NCI-H128 (cell line): ENCODE data around the gene TTC33.

ENCODE experiments used
- DNase-seq: peaks from one replicate; lab custom pipeline; 2025; ENCODE audit not compliant: unreplicated experiment; lab: John Stamatoyannopoulos, UW

Gene TTC33

GRCh38 chr5:40490464-40491111 lies 265.2 kb downstream of the TTC33 start:
- DNase-seq, result no peak

GRCh38 chr5:40489421-40489820 lies 266.3 kb downstream of the TTC33 start:
- DNase-seq, result no peak

GRCh38 chr5:40486437-40487275 lies 269.1 kb downstream of the TTC33 start:
- no peak for DNase-seq

GRCh38 chr5:40485021-40485998 lies 270.5 kb downstream of the TTC33 start:
- DNase-seq, result no peak

GRCh38 chr5:40484495-40484894 lies 271.3 kb downstream of the TTC33 start:
- DNase-seq, result no peak

GRCh38 chr5:40483316-40483715 lies 272.4 kb downstream of the TTC33 start:
- no peak for DNase-seq

GRCh38 chr5:40481241-40481640 lies 274.5 kb downstream of the TTC33 start:
- DNase-seq, result no peak

GRCh38 chr5:40480392-40480791 lies 275.4 kb downstream of the TTC33 start:
- DNase-seq, result no peak

GRCh38 chr5:40479939-40480338 lies 275.8 kb downstream of the TTC33 start:
- DNase-seq, result no peak

- no peak for DNase-seq
These were observed 277.0 kb downstream of the TTC33 start for GRCh38 chr5:40478766-40479165.

- no peak for DNase-seq
These were observed 277.8 kb downstream of the TTC33 start for GRCh38 chr5:40477856-40478546.

- DNase-seq, result no peak
These were observed 280.2 kb downstream of the TTC33 start for GRCh38 chr5:40475561-40475960.

- DNase-seq, result no peak
These were observed 281.5 kb downstream of the TTC33 start for GRCh38 chr5:40474250-40474649.

- no peak for DNase-seq
These were observed 290.3 kb downstream of the TTC33 start for GRCh38 chr5:40465416-40465815.

GRCh38 chr5:40464511-40464910 lies 291.2 kb downstream of the TTC33 start:
- DNase-seq, result no peak
